ENCODE data around the gene HNRNPUL1. TPM values are rescaled to one million over a fixed set of nuclear protein-coding genes. Genes with fewer than 3 reads are reported as not detected.
A peak's percentile ranks its signal among the peaks of the same experiment; 100 is the strongest.

HNRNPUL1 gene
- total and polyA plus RNA-seq, 10 of the 15 experiments (the other 5 are each of a cell fraction or from before 2014, with no cell fraction given): 11.1 to 276 (median 117) TPM

DNA sequence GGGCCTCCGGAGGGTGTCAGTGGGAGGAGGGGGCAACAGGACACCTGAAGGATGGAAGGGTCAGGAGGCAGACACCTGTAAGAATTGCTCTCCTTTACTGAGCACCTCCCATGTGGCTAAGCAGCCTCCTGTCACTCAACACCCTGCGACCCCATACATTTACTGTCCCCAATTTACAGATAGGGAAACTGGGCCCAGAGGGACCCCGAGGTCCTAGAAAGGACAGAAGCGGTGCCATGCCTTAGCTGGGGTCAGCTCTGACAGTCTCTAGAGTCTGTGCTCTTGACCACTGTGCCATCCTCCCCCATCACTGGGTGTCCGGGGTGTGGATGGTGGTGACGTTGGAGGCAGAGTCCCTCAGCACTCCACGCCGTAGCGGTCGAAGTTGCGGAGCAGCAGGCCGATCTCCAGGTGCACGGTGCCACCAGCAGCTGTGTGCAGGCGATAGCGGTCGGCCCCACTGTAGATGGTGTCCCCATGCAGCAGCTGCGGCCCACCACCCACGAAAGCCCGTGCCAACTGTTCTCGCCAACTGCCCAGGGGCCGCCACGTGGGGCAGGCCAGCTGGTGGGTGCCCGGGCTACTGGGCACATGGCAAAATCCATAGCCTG lies 90.3 kb downstream of the HNRNPUL1 start:
- no peak overlapping the region; the same call in 1 of the 2 replicates for H3K4me3 ChIP-seq
- ChIA-PET CTCF (interaction anchor here (1.0 to 6.4 kb wide), 3 partner anchors 10 to 150 kb away, joined by 3 to 91 read pairs (median 3); partner anchors contain the start of gene B9D2), SMC1A (ENCODE audit: uncharacterized antibody, unreplicated experiment) (interaction anchor here (0.6 to 1.5 kb wide), 2 partner anchors 9 to 784 kb away, joined by 3 to 5 read pairs; partner anchors contain the start of gene B9D2), POLR2A (no interaction called here), RAD21 (ENCODE audit: unreplicated experiment) (no interaction called here)
- H3K4me2 ChIP-seq (ENCODE audit: control insufficient read depth, insufficient read depth): peak overlapping the region; percentile 21; the same call in 1 of the 2 replicates
- no TSS peak for BruUV-seq (replicated peaks)
- peaks cover 9% of the 10 kb centered on the region for H3K4me1 ChIP-seq (ENCODE audit: control insufficient read depth, insufficient read depth, low read length)
- H3K27ac ChIP-seq (ENCODE audit: control insufficient read depth, insufficient read depth): no peak overlapping the region
- peak overlapping the region; percentile 11; the same call in 1 of the 2 replicates for H3K9ac ChIP-seq (ENCODE audit: control insufficient read depth, insufficient read depth, low read length)
- FAIRE-seq: no peak
- no peak overlapping the region for H2AFZ ChIP-seq (ENCODE audit: control insufficient read depth, low read depth, low read length)
- in situ Hi-C loops (cut with MboI): no loop called here
- no peaks in the 10 kb centered on the region for H4K20me1 ChIP-seq (ENCODE audit: control insufficient read depth, insufficient read depth)
- TF ChIP-seq IRF4 (IDR thresholded peaks at IDR 0.05; ENCODE audit: low read depth, low read length) (no peak), CHD2 (IDR thresholded peaks at IDR 0.05; ENCODE audit: borderline replicate concordance, low read depth, low read length) (no peak), SP1 (IDR thresholded peaks at IDR 0.05; ENCODE audit: low read depth, low read length) (no peak), CBX3 (IDR thresholded peaks at IDR 0.05; ENCODE audit: borderline replicate concordance, low read depth) (no peak), ATF3 (IDR thresholded peaks at IDR 0.05; ENCODE audit: borderline replicate concordance, extremely low read depth, low read depth, low read length) (no peak), SMARCA5 (IDR thresholded peaks at IDR 0.05) (no peak), NBN (IDR thresholded peaks at IDR 0.05) (peak; percentile 2; the same call in 1 of the 2 replicates), ZNF24 (IDR thresholded peaks at IDR 0.05) (no peak), PKNOX1 (IDR thresholded peaks at IDR 0.05) (peak; percentile 72), IKZF2 (IDR thresholded peaks at IDR 0.05) (0 out of 4 replicates have a peak, but pooled peaks of 1 of the 2 experiments have one; percentile 3)
- peaks cover 40% of the 10 kb centered on the region for H3K79me2 ChIP-seq (ENCODE audit: control insufficient read depth, insufficient read depth, low read length)
- 89% methylated on average over 23 of the region's 23 CpGs for WGBS (ENCODE audit: insufficient coverage, insufficient replicate concordance, low lambda C conversion rate, missing lambda C conversion rate)
- H3K9me3 ChIP-seq (replicated peaks; ENCODE audit: control insufficient read depth, insufficient read depth, low read length): no peaks in the 10 kb centered on the region
- no peak for ATAC-seq
- no peaks in the 10 kb centered on the region for H3K27me3 ChIP-seq (replicated peaks in 1 of 2; ENCODE audit: control insufficient read depth in 2 of 2, insufficient read depth in 2 of 2, low read length in 1 of 2)
- intact Hi-C loops (cut with micrococcal nuclease; ENCODE audit: unreplicated experiment): loop anchor here (5.0 kb wide), 3 partner anchors 42 to 183 kb away; partner anchors contain the start of gene CCDC97
- no peaks in the 10 kb centered on the region; a peak in 1 of 4 replicates for H3K36me3 ChIP-seq (ENCODE audit: control insufficient read depth in 2 of 2, insufficient read depth in 2 of 2, low read length in 1 of 2)
- DNase-seq (ENCODE audit: low read depth, low spot score): no peak
